ENCODE results near the gene CCZ1B.
"Not testable (repeated sequence)": the region's sequence is repeated elsewhere in the genome, so short reads cannot be mapped to it uniquely, and the experiment has no call there.

CCZ1B gene

GRCh38 chr7:6826151-6826550, at the start of gene CCZ1B:
Gene CCZ1B, minus strand, starts transcription at chr7:6826275. Its CDS starts 78 bp downstream, at chr7:6826197.
- not testable (repeated sequence) for H3K9me3 ChIP-seq (ENCODE audit: control insufficient read depth in 5 of 5, low read length in 5 of 5); H3K27me3 ChIP-seq (ENCODE audit: control insufficient read depth in 5 of 5, insufficient read depth in 4 of 5, low read length in 5 of 5); H3K27ac ChIP-seq (ENCODE audit: low read depth, low read length); H3K4me1 ChIP-seq (ENCODE audit: control insufficient read depth in 5 of 5, insufficient read depth in 5 of 5, low read length in 5 of 5); H3K36me3 ChIP-seq (ENCODE audit: control insufficient read depth in 5 of 5, insufficient read depth in 5 of 5, low read length in 5 of 5)
- peak within 1 kb of the TSS in 1 of 5 donors; percentile 41 for H3K9ac ChIP-seq (ENCODE audit: low read length in 5 of 5)
- H3K4me3 ChIP-seq (ENCODE audit: low read depth in 1 of 5, low read length in 5 of 5): peak within 1 kb of the TSS; percentile 54 to 76 (median 62)

GRCh38 chr7:6875022-6875421, 48.9 kb upstream of the CCZ1B start:
- not testable (repeated sequence) for H3K27ac ChIP-seq (ENCODE audit: low read depth, low read length); H3K4me3 ChIP-seq (ENCODE audit: low read depth in 1 of 5, low read length in 5 of 5); H3K9me3 ChIP-seq (ENCODE audit: control insufficient read depth in 5 of 5, low read length in 5 of 5); H3K36me3 ChIP-seq (ENCODE audit: control insufficient read depth in 5 of 5, insufficient read depth in 5 of 5, low read length in 5 of 5); H3K27me3 ChIP-seq (ENCODE audit: control insufficient read depth in 5 of 5, insufficient read depth in 4 of 5, low read length in 5 of 5); H3K4me1 ChIP-seq (ENCODE audit: control insufficient read depth in 5 of 5, insufficient read depth in 5 of 5, low read length in 5 of 5); H3K9ac ChIP-seq (ENCODE audit: low read length in 5 of 5)

GRCh38 chr7:6872246-6872945, 46.3 kb upstream of the CCZ1B start:
- not testable (repeated sequence) for H3K9me3 ChIP-seq (ENCODE audit: control insufficient read depth in 5 of 5, low read length in 5 of 5); H3K27me3 ChIP-seq (ENCODE audit: control insufficient read depth in 5 of 5, insufficient read depth in 4 of 5, low read length in 5 of 5); H3K4me1 ChIP-seq (ENCODE audit: control insufficient read depth in 5 of 5, insufficient read depth in 5 of 5, low read length in 5 of 5); H3K4me3 ChIP-seq (ENCODE audit: low read depth in 1 of 5, low read length in 5 of 5); H3K27ac ChIP-seq (ENCODE audit: low read depth, low read length); H3K36me3 ChIP-seq (ENCODE audit: control insufficient read depth in 5 of 5, insufficient read depth in 5 of 5, low read length in 5 of 5); H3K9ac ChIP-seq (ENCODE audit: low read length in 5 of 5)

- H3K9ac ChIP-seq (ENCODE audit: low read length in 5 of 5); H3K36me3 ChIP-seq (ENCODE audit: control insufficient read depth in 5 of 5, insufficient read depth in 5 of 5, low read length in 5 of 5); H3K4me1 ChIP-seq (ENCODE audit: control insufficient read depth in 5 of 5, insufficient read depth in 5 of 5, low read length in 5 of 5); H3K27ac ChIP-seq (ENCODE audit: low read depth, low read length); H3K27me3 ChIP-seq (ENCODE audit: control insufficient read depth in 5 of 5, insufficient read depth in 4 of 5, low read length in 5 of 5); H3K4me3 ChIP-seq (ENCODE audit: low read depth in 1 of 5, low read length in 5 of 5); H3K9me3 ChIP-seq (ENCODE audit: control insufficient read depth in 5 of 5, low read length in 5 of 5): not testable (repeated sequence)
These were observed 45.5 kb upstream of the CCZ1B start for GRCh38 chr7:6871421-6872144.

- H3K4me1 ChIP-seq (ENCODE audit: control insufficient read depth in 5 of 5, insufficient read depth in 5 of 5, low read length in 5 of 5); H3K4me3 ChIP-seq (ENCODE audit: low read depth in 1 of 5, low read length in 5 of 5); H3K9me3 ChIP-seq (ENCODE audit: control insufficient read depth in 5 of 5, low read length in 5 of 5); H3K27ac ChIP-seq (ENCODE audit: low read depth, low read length); H3K9ac ChIP-seq (ENCODE audit: low read length in 5 of 5); H3K36me3 ChIP-seq (ENCODE audit: control insufficient read depth in 5 of 5, insufficient read depth in 5 of 5, low read length in 5 of 5); H3K27me3 ChIP-seq (ENCODE audit: control insufficient read depth in 5 of 5, insufficient read depth in 4 of 5, low read length in 5 of 5): not testable (repeated sequence)
These were observed 38.7 kb upstream of the CCZ1B start for GRCh38 chr7:6864751-6865150.

- not testable (repeated sequence) for H3K27me3 ChIP-seq (ENCODE audit: control insufficient read depth in 5 of 5, insufficient read depth in 4 of 5, low read length in 5 of 5); H3K9me3 ChIP-seq (ENCODE audit: control insufficient read depth in 5 of 5, low read length in 5 of 5); H3K4me3 ChIP-seq (ENCODE audit: low read depth in 1 of 5, low read length in 5 of 5); H3K36me3 ChIP-seq (ENCODE audit: control insufficient read depth in 5 of 5, insufficient read depth in 5 of 5, low read length in 5 of 5); H3K27ac ChIP-seq (ENCODE audit: low read depth, low read length); H3K4me1 ChIP-seq (ENCODE audit: control insufficient read depth in 5 of 5, insufficient read depth in 5 of 5, low read length in 5 of 5); H3K9ac ChIP-seq (ENCODE audit: low read length in 5 of 5)
These were observed 38.1 kb upstream of the CCZ1B start for GRCh38 chr7:6864188-6864587.

- H3K27me3 ChIP-seq (ENCODE audit: control insufficient read depth in 5 of 5, insufficient read depth in 4 of 5, low read length in 5 of 5); H3K27ac ChIP-seq (ENCODE audit: low read depth, low read length); H3K9me3 ChIP-seq (ENCODE audit: control insufficient read depth in 5 of 5, low read length in 5 of 5); H3K9ac ChIP-seq (ENCODE audit: low read length in 5 of 5); H3K4me1 ChIP-seq (ENCODE audit: control insufficient read depth in 5 of 5, insufficient read depth in 5 of 5, low read length in 5 of 5); H3K36me3 ChIP-seq (ENCODE audit: control insufficient read depth in 5 of 5, insufficient read depth in 5 of 5, low read length in 5 of 5); H3K4me3 ChIP-seq (ENCODE audit: low read depth in 1 of 5, low read length in 5 of 5): not testable (repeated sequence)
These were observed 36.8 kb upstream of the CCZ1B start for GRCh38 chr7:6862876-6863275.

GRCh38 chr7:6857721-6858314, 31.7 kb upstream of the CCZ1B start:
- not testable (repeated sequence) for H3K9ac ChIP-seq (ENCODE audit: low read length in 5 of 5); H3K4me3 ChIP-seq (ENCODE audit: low read depth in 1 of 5, low read length in 5 of 5); H3K27me3 ChIP-seq (ENCODE audit: control insufficient read depth in 5 of 5, insufficient read depth in 4 of 5, low read length in 5 of 5); H3K36me3 ChIP-seq (ENCODE audit: control insufficient read depth in 5 of 5, insufficient read depth in 5 of 5, low read length in 5 of 5); H3K27ac ChIP-seq (ENCODE audit: low read depth, low read length); H3K9me3 ChIP-seq (ENCODE audit: control insufficient read depth in 5 of 5, low read length in 5 of 5); H3K4me1 ChIP-seq (ENCODE audit: control insufficient read depth in 5 of 5, insufficient read depth in 5 of 5, low read length in 5 of 5)

- H3K9me3 ChIP-seq (ENCODE audit: control insufficient read depth in 5 of 5, low read length in 5 of 5); H3K27ac ChIP-seq (ENCODE audit: low read depth, low read length); H3K36me3 ChIP-seq (ENCODE audit: control insufficient read depth in 5 of 5, insufficient read depth in 5 of 5, low read length in 5 of 5); H3K9ac ChIP-seq (ENCODE audit: low read length in 5 of 5); H3K27me3 ChIP-seq (ENCODE audit: control insufficient read depth in 5 of 5, insufficient read depth in 4 of 5, low read length in 5 of 5); H3K4me1 ChIP-seq (ENCODE audit: control insufficient read depth in 5 of 5, insufficient read depth in 5 of 5, low read length in 5 of 5): not testable (repeated sequence)
- H3K4me3 ChIP-seq (ENCODE audit: low read depth in 1 of 5, low read length in 5 of 5): peak overlapping the region in 1 of 5 donors; percentile 48
These were observed 29.6 kb upstream of the CCZ1B start for GRCh38 chr7:6855563-6856131.

- not testable (repeated sequence) for H3K4me1 ChIP-seq (ENCODE audit: control insufficient read depth in 5 of 5, insufficient read depth in 5 of 5, low read length in 5 of 5); H3K9me3 ChIP-seq (ENCODE audit: control insufficient read depth in 5 of 5, low read length in 5 of 5); H3K27me3 ChIP-seq (ENCODE audit: control insufficient read depth in 5 of 5, insufficient read depth in 4 of 5, low read length in 5 of 5); H3K27ac ChIP-seq (ENCODE audit: low read depth, low read length); H3K9ac ChIP-seq (ENCODE audit: low read length in 5 of 5); H3K36me3 ChIP-seq (ENCODE audit: control insufficient read depth in 5 of 5, insufficient read depth in 5 of 5, low read length in 5 of 5)
- H3K4me3 ChIP-seq (ENCODE audit: low read depth in 1 of 5, low read length in 5 of 5): peak overlapping the region in 1 of 5 donors; percentile 48
These were observed 28.9 kb upstream of the CCZ1B start for GRCh38 chr7:6854747-6855562.
